Endothelial cell of umbilical vein (primary cell): ENCODE results near the gene PDE4B. TPM values are rescaled to one million over a fixed set of nuclear protein-coding genes. Genes with fewer than 3 reads are reported as not detected.

ENCODE experiments used
- BruUV-seq: library from RNA; stranded (reverse); fragments of 400-500 nt; replicated peaks from 2 replicates; lab custom pipeline; 2021; lab: Mats Ljungman, UMichigan
- CTCF ChIA-PET: fragments of 300-600, 350-600 bp; sonication (Branson Sonifier 250); formaldehyde crosslinking; loops from one replicate; lab custom pipeline; 2021; ENCODE audit warnings: antibody characterized with exemption, inconsistent platforms; lab: Charles Lee
- POLR2A ChIA-PET: fragments of 300-600, 350-600 bp; sonication (Branson Sonifier 250); formaldehyde crosslinking; loops from one replicate; lab custom pipeline; 2021; ENCODE audit warnings: antibody characterized with exemption, inconsistent platforms; lab: Charles Lee
- DNase-seq: peaks from one replicate; pipeline ENCODE4 v3.0.0-alpha.2; 2011; ENCODE audit warnings: low read depth, low spot score
- FAIRE-seq: peaks from 2 replicates; lab custom pipeline; 2011; peaks lifted over from hg19 to GRCh38; lab: Jason Lieb, UNC
- H2AFZ ChIP-seq: 2 replicates; pipeline ENCODE4 v1.6.0; 2012; ENCODE audit warnings: low read depth, low read length, control low read depth, inconsistent platforms
- H3K27ac ChIP-seq: 2 replicates; pipeline ENCODE4 v1.5.1; 2011; ENCODE audit warnings: low read depth, mild to moderate bottlenecking, control low read depth, low read length, moderate library complexity; ENCODE audit not compliant: insufficient read depth
- H3K27me3 ChIP-seq, 2 experiments: 2 replicates each; pipeline versions ENCODE4 v1.6.0 to v1.6.1; 2011; ENCODE audit warnings: low read length in 2 of 2, mixed read lengths in 1 of 2; ENCODE audit not compliant: control insufficient read depth in 2 of 2, insufficient read depth in 2 of 2
- H3K36me3 ChIP-seq, 2 experiments: 2 replicates in 1 of 2; 3 replicates in 1 of 2; pipeline ENCODE4 v1.5.1; 2011; ENCODE audit warnings: low read length in 2 of 2, mild to moderate bottlenecking in 1 of 2, moderate library complexity in 1 of 2; ENCODE audit not compliant: control insufficient read depth in 2 of 2, insufficient read depth in 2 of 2; ENCODE audit errors: extremely low read depth in 1 of 2
- H3K4me1 ChIP-seq: 3 replicates; pipeline ENCODE4 v1.5.1; 2011; ENCODE audit warnings: mild to moderate bottlenecking, low read length; ENCODE audit not compliant: control insufficient read depth, insufficient read depth; ENCODE audit errors: extremely low read depth
- H3K4me2 ChIP-seq: 2 replicates; pipeline ENCODE4 v1.6.1; 2011; ENCODE audit warnings: low read length, control low read depth, mixed read lengths; ENCODE audit not compliant: insufficient read depth
- H3K4me3 ChIP-seq, 3 experiments: fragments of 200-600 bp in 1 of 3; sonication (generic), shearing (Covaris generic) in 1 of 3; replicated peaks in 1 of 3; 2 replicates each; pipeline ENCODE4 v1.5.1; 2011 to 2016; ENCODE audit warnings: control low read depth in 3 of 3, low read length in 3 of 3, mild to moderate bottlenecking in 2 of 3, inconsistent platforms in 1 of 3, low read depth in 1 of 3, moderate library complexity in 1 of 3; ENCODE audit not compliant: insufficient read depth in 1 of 3
- H3K79me2 ChIP-seq: 2 replicates; pipeline ENCODE4 v1.6.0; 2012; ENCODE audit warnings: low read length, inconsistent platforms; ENCODE audit not compliant: control insufficient read depth, insufficient read depth
- H3K9ac ChIP-seq: replicated peaks from 2 replicates; pipeline ENCODE3; 2011; ENCODE audit warnings: low read length, control low read depth; ENCODE audit not compliant: insufficient read depth; ENCODE audit errors: extremely low read depth
- H3K9me1 ChIP-seq: replicated peaks from 3 replicates; pipeline ENCODE4 v1.6.0; 2011; ENCODE audit warnings: mild to moderate bottlenecking, low read length; ENCODE audit not compliant: control insufficient read depth, insufficient read depth; ENCODE audit errors: extremely low read depth
- H3K9me3 ChIP-seq: replicated peaks from 2 replicates; pipeline ENCODE4 v1.5.1; 2012; ENCODE audit warnings: low read length, inconsistent platforms; ENCODE audit not compliant: control insufficient read depth, insufficient read depth
- H4K20me1 ChIP-seq: replicated peaks from 2 replicates; pipeline ENCODE3; 2011; ENCODE audit warnings: mild to moderate bottlenecking, low read length; ENCODE audit not compliant: control insufficient read depth, insufficient read depth; ENCODE audit errors: extremely low read depth
- EZH2 ChIP-seq: IDR thresholded peaks from 2 replicates; pipeline ENCODE4 v1.6.1; 2012; ENCODE audit warnings: borderline replicate concordance, low read depth, mild to moderate bottlenecking, moderate library complexity, low read length, inconsistent platforms; ENCODE audit not compliant: severe bottlenecking
- FOS ChIP-seq: IDR thresholded peaks from 2 replicates; pipeline ENCODE4 v1.6.1; 2011; ENCODE audit warnings: mild to moderate bottlenecking, low read length, moderate library complexity, borderline replicate concordance; ENCODE audit not compliant: insufficient read depth
- GATA2 ChIP-seq: IDR thresholded peaks from 2 replicates; pipeline ENCODE4 v1.7.0; 2011; ENCODE audit warnings: low read depth, mild to moderate bottlenecking, moderate library complexity, mixed read lengths, low read length; ENCODE audit not compliant: insufficient read length, insufficient read depth
- JUN ChIP-seq: IDR thresholded peaks from 2 replicates; pipeline ENCODE4 v1.6.1; 2011; ENCODE audit warnings: borderline replicate concordance, low read depth; ENCODE audit not compliant: insufficient read length, insufficient read depth
- MAX ChIP-seq: IDR thresholded peaks from 2 replicates; pipeline ENCODE4 v1.6.1; 2011; ENCODE audit not compliant: insufficient read depth, insufficient read length
- MYC ChIP-seq: IDR thresholded peaks from one replicate; pipeline ENCODE4 v1.6.1; 2011; ENCODE audit warnings: mild to moderate bottlenecking, low read depth, low read length
- POLR2A ChIP-seq: IDR thresholded peaks from 2 replicates; pipeline ENCODE4 v1.6.1; 2012; ENCODE audit warnings: low read depth, mild to moderate bottlenecking, control low read depth, low read length
- POLR2AphosphoS5 ChIP-seq: IDR thresholded peaks from 2 replicates; pipeline ENCODE4 v1.6.1; 2012; ENCODE audit warnings: low read depth, mild to moderate bottlenecking, control low read depth, low read length, moderate library complexity; ENCODE audit not compliant: insufficient read depth
- dilution Hi-C: fragments of 300-500 bp; cut with MboI; formaldehyde crosslinking; loops from one replicate; pipeline ENCODE4 v1.15.0; 2019; ENCODE audit warnings: low sequenced_read_pairs; ENCODE audit not compliant: extremely low pct_ligation_motif_present
- intact Hi-C: fragments of 100-400 bp; cut with micrococcal nuclease; formaldehyde crosslinking; loops from one replicate; pipeline ENCODE4 v1.10.0; 2022
- polyA plus RNA-seq, 4 experiments: library from polyadenylated mRNA; depleted of rRNA in 3 of 4; stranded (reverse) in 3 of 4; unstranded in 1 of 4; fragments of >200 nt; gene quantifications; 2 replicates each; pipeline versions ENCODE4 v1.2.1 to v1.2.3, GENCODE V29; 2011 to 2012; ENCODE audit warnings: missing spikeins in 1 of 4
- total RNA-seq: library from RNA; stranded (reverse); gene quantifications from 2 replicates; pipeline ENCODE4 v1.2.3, GENCODE V29; 2021
- TF ChIP-seq, protein P1 (sequence below), 2 donors: IDR thresholded peaks; 1 replicate in 1 of 2; 2 replicates in 1 of 2; pipeline ENCODE4 v1.5.1; 2011; ENCODE audit warnings: low read length in 2 of 2, mild to moderate bottlenecking in 2 of 2, moderate library complexity in 2 of 2, control low read depth in 1 of 2, inconsistent platforms in 1 of 2, low read depth in 1 of 2; ENCODE audit not compliant: insufficient read depth in 1 of 2; ENCODE audit errors: extremely low read depth in 1 of 2

PDE4B gene
- total and polyA plus RNA-seq, 2 donors (not counting 3 experiments of a cell fraction or from before 2014, with no cell fraction given): 63.5 to 69.8 TPM

DNA sequence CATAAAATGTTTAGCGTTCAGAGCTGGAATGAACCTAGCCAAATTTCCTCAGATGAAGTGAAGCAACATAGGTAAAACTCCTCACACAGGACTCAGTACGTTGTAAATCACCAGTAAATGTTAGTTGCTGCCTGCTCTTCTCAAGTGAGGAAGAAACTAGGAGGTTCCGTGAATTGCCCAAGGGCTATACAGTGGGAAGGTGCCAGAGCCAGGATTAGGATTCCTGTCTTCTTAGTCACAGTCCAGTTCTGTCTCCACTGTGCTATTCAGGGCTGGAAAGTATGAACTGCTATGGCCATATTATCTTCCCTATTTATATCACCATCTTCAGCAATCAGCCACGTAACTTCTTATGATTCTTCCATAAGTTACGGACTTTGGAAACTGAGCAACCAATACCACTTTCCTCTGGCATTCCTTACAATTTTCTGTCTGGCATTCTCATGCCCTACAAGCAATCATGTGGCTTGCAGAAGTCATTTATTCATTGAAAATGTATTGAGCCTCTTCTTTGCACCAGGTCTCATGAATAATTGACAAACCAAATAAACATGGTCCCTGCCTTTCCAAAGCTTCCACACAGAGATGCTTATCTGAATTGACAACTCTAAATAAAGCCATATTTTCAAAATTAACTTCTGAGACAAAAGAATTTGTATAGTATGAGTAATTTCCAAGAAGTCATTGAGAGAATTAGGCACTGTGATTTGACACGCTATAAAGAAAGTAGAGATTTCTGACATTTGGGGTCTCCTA is 469.7 kb downstream of the PDE4B start:
- dilution Hi-C loops: loop anchor here (25.0 kb wide), 1 partner anchor 200 kb away; no protein-coding TSS in a partner anchor

DNA sequence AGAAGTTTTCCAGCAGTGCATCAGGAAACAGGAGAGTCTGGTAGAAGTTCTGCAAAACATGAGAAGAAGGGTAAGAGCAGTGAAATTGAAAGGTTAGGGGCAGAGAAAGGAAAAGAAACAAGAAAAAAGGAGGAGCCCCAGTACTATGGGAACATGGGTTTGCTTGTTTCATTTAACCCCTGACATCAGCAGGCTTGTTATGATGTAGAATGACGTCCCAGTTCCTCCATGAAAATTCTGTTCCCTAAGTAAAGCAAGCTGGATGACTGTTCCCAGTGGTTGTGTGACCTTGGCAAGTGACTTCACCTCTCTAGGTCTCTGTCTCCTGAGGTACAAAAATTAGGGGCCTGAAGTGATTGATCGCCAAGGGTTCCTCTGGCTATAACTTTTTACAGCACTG is 472.6 kb downstream of the PDE4B start:
- peak overlapping the region; percentile 29 for H3K4me2 ChIP-seq
- TF ChIP-seq, protein P1, sequence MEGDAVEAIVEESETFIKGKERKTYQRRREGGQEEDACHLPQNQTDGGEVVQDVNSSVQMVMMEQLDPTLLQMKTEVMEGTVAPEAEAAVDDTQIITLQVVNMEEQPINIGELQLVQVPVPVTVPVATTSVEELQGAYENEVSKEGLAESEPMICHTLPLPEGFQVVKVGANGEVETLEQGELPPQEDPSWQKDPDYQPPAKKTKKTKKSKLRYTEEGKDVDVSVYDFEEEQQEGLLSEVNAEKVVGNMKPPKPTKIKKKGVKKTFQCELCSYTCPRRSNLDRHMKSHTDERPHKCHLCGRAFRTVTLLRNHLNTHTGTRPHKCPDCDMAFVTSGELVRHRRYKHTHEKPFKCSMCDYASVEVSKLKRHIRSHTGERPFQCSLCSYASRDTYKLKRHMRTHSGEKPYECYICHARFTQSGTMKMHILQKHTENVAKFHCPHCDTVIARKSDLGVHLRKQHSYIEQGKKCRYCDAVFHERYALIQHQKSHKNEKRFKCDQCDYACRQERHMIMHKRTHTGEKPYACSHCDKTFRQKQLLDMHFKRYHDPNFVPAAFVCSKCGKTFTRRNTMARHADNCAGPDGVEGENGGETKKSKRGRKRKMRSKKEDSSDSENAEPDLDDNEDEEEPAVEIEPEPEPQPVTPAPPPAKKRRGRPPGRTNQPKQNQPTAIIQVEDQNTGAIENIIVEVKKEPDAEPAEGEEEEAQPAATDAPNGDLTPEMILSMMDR (IDR thresholded peaks at IDR 0.05; ENCODE audit: extremely low read depth in 1 of 2, insufficient read depth in 1 of 2, low read depth in 1 of 2, low read length in 2 of 2): no peak
- no peak for TF ChIP-seq MAX
- TF ChIP-seq POLR2A: no peak
- TF ChIP-seq POLR2AphosphoS5: no peak
- TF ChIP-seq EZH2: no peak
- no peak for TF ChIP-seq FOS
- TF ChIP-seq JUN: no peak
- TF ChIP-seq MYC: no peak
- no peak for TF ChIP-seq GATA2
- intact Hi-C loops: loop anchor here (1.0 to 5.0 kb wide), 8 partner anchors 11 to 1567 kb away; partner anchors contain the start of gene GNG12
- no peaks in the 10 kb centered on the region for H3K9me3 ChIP-seq
- no peak overlapping the region for H3K4me3 ChIP-seq
- DNase-seq (no peak), FAIRE-seq (no peak)
- ChIA-PET POLR2A (interaction anchor here (1.7 kb wide), 1 partner anchor 67 kb away, joined by 7 read pairs; no protein-coding TSS in a partner anchor), CTCF (interaction anchor here (1.1 to 5.8 kb wide), 4 partner anchors 14 to 180 kb away, joined by 5 to 40 read pairs (median 18); no protein-coding TSS in a partner anchor)
- no peaks in the 10 kb centered on the region for H3K27me3 ChIP-seq
- BruUV-seq: TSS peak; percentile 62
- H3K9me1 ChIP-seq: no peaks in the 10 kb centered on the region
- no peaks in the 10 kb centered on the region for H4K20me1 ChIP-seq
- H3K36me3 ChIP-seq: no peaks in the 10 kb centered on the region
- peak overlapping the region; percentile 89 for H3K27ac ChIP-seq
- H2AFZ ChIP-seq: no peak overlapping the region
- peak overlapping the region; percentile 55 for H3K9ac ChIP-seq
- peaks cover 65% of the 10 kb centered on the region for H3K4me1 ChIP-seq
- H3K79me2 ChIP-seq: no peaks in the 10 kb centered on the region
- dilution Hi-C loops: loop anchor here (25.0 kb wide), 1 partner anchor 197 kb away; no protein-coding TSS in a partner anchor

More for the DNA sequence above, 469.7 kb downstream of the PDE4B start:
- POLR2A ChIA-PET: no interaction called here
- H3K4me3 ChIP-seq: no peak overlapping the region
- no peaks in the 10 kb centered on the region for H3K79me2 ChIP-seq
- H3K36me3 ChIP-seq: no peaks in the 10 kb centered on the region
- H3K27me3 ChIP-seq: no peaks in the 10 kb centered on the region
- no peak overlapping the region for H3K4me2 ChIP-seq
- H4K20me1 ChIP-seq: no peaks in the 10 kb centered on the region
- DNase-seq (no peak), FAIRE-seq (no peak)
- H3K4me1 ChIP-seq: peaks cover 57% of the 10 kb centered on the region
- no peak overlapping the region for H2AFZ ChIP-seq
- intact Hi-C loops: no loop called here
- H3K9me3 ChIP-seq: no peaks in the 10 kb centered on the region
- CTCF ChIA-PET: interaction anchor here (1.7 kb wide), 1 partner anchor 70 kb away, joined by 5 read pairs; no protein-coding TSS in a partner anchor
- H3K27ac ChIP-seq: no peak overlapping the region
- peak; percentile 46 for TF ChIP-seq GATA2
- TF ChIP-seq POLR2AphosphoS5: no peak
- no peak overlapping the region for H3K9ac ChIP-seq
- BruUV-seq: no TSS peak
- no peaks in the 10 kb centered on the region for H3K9me1 ChIP-seq
